ENCODE results near the gene GOLGB1. TPM values are rescaled to one million over a fixed set of nuclear protein-coding genes. Genes with fewer than 3 reads are reported as not detected.
"Not testable (repeated sequence)": the region's sequence is repeated elsewhere in the genome, so short reads cannot be mapped to it uniquely, and the experiment has no call there.

Gene GOLGB1, protein sequence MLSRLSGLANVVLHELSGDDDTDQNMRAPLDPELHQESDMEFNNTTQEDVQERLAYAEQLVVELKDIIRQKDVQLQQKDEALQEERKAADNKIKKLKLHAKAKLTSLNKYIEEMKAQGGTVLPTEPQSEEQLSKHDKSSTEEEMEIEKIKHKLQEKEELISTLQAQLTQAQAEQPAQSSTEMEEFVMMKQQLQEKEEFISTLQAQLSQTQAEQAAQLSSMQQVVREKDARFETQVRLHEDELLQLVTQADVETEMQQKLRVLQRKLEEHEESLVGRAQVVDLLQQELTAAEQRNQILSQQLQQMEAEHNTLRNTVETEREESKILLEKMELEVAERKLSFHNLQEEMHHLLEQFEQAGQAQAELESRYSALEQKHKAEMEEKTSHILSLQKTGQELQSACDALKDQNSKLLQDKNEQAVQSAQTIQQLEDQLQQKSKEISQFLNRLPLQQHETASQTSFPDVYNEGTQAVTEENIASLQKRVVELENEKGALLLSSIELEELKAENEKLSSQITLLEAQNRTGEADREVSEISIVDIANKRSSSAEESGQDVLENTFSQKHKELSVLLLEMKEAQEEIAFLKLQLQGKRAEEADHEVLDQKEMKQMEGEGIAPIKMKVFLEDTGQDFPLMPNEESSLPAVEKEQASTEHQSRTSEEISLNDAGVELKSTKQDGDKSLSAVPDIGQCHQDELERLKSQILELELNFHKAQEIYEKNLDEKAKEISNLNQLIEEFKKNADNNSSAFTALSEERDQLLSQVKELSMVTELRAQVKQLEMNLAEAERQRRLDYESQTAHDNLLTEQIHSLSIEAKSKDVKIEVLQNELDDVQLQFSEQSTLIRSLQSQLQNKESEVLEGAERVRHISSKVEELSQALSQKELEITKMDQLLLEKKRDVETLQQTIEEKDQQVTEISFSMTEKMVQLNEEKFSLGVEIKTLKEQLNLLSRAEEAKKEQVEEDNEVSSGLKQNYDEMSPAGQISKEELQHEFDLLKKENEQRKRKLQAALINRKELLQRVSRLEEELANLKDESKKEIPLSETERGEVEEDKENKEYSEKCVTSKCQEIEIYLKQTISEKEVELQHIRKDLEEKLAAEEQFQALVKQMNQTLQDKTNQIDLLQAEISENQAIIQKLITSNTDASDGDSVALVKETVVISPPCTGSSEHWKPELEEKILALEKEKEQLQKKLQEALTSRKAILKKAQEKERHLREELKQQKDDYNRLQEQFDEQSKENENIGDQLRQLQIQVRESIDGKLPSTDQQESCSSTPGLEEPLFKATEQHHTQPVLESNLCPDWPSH (N-terminal part only)
- total RNA-seq: 35.0 and 50.5 TPM in 2 replicates

DNA sequence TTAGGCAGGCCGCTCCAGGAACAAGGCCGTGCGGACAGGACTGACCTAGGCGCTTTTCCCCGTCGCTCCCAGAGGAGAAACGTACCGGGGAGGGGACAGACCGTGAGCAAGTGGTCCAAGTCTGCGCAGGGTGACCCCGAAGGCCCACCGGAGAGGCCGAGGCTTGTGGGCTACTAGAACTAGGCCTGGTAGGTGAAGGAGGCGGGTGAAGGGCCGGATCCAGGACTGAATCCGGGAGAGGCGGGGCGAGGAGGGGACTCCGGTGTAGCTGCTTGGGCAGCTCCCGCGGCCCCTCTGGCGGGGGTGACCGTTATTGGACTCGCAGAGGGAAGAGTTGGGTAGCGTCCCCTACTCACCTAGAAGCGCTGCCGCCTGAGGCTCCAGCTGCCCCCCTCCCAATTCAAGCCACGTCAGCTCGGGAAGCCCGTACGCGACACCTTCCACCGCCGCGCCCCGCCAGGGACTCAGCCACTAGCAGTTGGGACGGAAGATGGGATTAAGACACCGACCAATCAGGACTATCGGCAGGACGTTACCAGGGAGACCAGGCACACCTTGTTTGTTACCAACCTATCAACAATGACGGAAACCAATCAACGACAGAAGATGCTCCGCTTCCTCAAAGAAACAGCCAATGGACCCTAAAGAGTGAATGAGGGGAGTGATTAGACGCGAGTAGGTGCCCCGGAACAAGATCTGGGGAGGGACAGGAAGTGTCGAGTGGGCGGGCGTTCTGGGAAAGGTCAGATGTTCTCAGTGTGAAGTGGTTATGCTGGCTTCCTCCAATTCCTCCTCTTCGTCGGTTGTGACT is at the start of gene GOLGB1:
TSS of gene GOLGB1 (minus strand) at position 466 of the 811 bp plus-strand sequence. CDS start 18,770 bp downstream, outside the sequence.
- DNase-seq (ENCODE audit: extremely low read depth, low read depth, low spot score): peak; percentile 99

DNA sequence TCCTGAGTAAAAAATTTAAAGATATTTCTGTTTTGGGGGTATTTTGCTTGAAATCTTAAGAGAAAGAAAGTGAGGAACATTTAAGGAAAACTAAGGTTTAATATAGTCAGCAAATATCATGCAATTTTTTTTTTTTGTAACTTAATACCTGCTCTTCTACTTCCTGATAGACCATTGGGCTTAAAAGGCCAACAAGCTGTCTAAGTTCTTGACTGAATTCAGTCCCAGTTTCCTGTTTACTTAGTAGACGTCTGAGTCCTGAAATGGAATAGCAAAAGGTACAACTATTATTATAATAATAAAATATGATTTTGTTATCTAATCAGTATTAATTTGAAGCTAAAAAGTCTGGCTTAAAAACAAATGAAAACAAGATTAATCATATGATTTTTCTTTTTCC is 47.4 kb upstream of the GOLGB1 start:
- no peak for DNase-seq (ENCODE audit: extremely low read depth, low read depth, low spot score)

DNA sequence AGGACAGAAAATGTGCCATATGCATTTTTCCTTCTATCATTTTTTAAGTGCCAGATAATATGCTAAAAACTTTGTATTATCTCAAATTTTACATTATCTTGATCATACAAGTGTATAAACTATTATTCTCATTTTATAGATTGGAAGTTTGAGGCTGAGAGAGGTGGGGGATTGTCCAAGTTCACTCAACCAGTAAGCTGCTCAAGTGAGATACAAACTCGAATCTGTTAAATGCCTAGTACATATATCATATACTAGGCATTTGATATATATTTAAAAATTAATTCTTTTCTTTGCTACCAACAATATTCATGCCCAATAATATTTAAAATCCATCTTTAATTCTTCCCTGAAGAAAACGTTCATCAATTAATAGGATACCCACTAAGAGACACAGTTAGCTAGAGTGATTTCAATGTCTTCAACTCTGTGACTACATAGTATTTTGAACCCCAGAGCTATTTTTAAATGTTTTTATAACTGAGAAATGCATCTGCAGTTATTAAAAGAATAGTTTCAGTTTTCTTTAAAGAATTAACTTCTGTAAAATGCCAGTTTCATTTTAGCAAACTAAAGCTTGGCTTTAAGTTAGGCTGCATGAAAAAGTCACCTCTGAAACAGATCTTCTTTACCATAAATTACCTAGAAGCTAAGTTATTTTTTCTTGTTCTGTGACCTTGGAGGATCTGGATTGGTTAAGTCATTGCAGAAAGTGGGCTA is 44.9 kb upstream of the GOLGB1 start:
- no peak for DNase-seq (ENCODE audit: extremely low read depth, low read depth, low spot score)

DNA sequence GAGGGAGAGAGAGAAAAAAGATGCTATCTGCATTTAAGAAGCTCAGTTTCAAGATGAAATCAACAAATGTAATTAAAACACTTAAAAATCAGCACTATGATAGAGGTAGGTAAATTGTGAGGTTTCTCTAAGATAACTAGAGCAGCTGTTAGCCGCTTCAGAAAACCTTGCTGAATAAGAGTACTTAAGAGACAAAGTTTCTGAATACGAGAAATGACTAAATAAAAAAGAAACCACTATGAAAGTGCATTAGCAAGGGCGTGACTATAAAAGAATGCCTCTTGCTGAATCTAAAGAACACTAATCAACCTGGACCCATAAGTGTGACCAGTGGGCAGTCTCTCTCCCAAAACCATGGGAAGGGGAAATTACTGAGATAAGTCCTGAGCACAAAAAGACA is 43.5 kb upstream of the GOLGB1 start:
- no peak for DNase-seq (ENCODE audit: extremely low read depth, low read depth, low spot score)

DNA sequence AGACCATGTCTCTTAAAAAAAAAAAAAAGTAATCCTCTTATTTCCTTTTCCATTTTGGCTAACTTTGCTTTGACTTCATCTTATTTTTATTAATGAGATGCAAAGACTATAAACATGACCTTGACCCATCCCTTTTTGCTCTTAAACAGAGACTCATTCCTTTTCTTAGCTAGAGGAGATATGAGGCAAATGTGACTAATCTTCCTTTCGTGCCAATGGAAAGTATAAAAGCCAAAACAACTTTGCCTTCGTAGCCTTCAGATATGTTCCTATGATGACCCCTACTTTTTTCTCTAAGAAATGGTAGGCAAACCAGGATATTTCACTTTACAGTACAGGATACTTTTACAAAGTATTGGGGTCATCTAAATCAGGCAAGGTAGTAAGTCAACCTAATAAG is 36.9 kb upstream of the GOLGB1 start:
- no peak for DNase-seq (ENCODE audit: extremely low read depth, low read depth, low spot score)

DNA sequence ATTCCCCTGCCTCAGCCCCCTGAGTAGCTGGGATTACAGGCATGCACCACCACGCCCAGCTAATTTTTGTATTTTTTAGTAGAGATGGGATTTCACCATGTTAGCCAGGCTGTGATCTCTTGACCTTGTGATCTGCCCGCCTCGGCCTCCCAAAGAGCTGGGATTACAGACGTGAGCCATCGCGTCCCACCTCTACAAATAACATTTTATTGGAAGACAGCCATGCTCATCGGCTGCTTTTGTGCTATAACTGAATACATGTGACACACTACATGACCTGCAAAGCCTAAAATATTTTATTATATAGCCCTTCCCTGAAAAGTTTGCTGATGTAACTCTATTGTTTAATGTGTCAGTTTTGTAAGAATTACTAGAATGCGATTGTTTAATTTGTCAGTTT is 33.2 kb upstream of the GOLGB1 start:
- not testable (repeated sequence) for DNase-seq (ENCODE audit: extremely low read depth, low read depth, low spot score)

DNA sequence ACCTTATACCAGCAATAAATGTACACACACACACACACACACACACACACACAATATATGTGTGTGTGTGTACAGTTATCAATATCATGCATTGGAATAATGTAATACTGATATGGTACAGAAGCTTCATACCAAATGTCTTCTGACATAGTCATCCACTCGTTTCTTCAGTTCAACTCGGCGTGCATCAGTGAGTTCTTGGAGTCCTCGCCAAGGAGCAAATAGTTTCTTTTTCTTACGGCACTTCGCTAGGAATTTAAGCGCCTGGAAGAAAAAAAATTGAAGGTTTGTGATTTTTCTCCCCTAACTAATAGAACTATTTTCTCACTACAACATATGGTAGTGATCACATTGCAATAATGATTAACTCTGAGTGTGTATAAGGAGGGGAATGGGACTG is 32.1 kb upstream of the GOLGB1 start:
- no peak for DNase-seq (ENCODE audit: extremely low read depth, low read depth, low spot score)

DNA sequence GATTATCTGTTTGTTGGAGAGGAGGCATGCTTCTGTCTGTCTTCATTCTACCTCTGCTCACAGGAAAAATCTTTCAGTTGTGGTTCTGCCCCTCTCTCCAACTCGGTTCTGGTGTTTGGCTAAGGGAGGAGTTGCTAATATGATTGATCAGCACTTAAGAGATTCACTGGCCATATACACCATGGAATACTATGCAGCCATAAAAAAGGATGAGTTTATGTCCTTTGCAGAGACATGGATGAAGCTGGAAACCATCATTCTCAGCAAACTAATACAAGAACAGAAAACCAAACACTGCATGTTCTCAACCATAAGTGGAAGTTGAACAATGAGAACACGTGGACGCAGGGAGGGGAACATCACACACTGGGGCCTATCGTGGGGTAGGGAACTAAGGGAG is 25.6 kb upstream of the GOLGB1 start:
- DNase-seq (ENCODE audit: extremely low read depth, low read depth, low spot score): not testable (repeated sequence)

DNA sequence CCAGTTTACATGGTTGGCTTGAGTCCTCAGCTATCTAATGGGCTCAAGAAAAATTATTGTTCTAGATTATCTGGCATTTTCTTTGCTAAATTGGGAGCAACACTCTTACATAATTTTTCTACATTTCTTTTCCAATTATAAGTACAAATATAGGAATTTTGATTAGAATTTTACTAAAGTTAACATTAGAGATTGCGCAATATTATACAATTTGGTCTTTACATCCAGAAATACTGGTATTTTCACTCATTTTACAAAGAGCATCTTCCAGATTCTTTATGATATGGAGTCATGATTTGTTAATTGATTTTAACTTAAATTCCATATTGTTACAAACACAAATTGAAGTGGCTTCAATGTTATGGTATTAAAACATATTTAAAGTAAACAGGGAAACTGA is 19.7 kb upstream of the GOLGB1 start:
- no peak for DNase-seq (ENCODE audit: extremely low read depth, low read depth, low spot score)

DNA sequence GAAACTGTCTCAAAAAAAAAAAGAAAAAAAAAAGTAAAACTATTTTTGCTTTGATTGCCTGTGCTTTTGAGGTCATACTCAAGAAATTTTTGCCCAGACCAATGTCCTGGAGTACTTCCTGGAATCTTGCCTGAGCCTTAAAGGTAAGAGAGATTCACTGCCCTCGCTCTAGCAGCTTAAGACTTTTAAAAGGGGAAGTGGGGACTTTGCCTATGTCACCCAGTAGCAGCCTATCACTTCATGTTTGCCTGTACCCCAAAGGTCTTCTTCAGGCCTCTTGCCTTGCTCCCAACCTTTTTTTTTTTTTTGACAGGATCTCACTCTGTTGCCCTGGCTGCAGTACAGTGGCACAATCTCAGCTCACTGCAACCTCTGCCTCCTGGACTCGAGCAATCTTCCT is 18.9 kb upstream of the GOLGB1 start:
- DNase-seq (ENCODE audit: extremely low read depth, low read depth, low spot score): no peak

DNA sequence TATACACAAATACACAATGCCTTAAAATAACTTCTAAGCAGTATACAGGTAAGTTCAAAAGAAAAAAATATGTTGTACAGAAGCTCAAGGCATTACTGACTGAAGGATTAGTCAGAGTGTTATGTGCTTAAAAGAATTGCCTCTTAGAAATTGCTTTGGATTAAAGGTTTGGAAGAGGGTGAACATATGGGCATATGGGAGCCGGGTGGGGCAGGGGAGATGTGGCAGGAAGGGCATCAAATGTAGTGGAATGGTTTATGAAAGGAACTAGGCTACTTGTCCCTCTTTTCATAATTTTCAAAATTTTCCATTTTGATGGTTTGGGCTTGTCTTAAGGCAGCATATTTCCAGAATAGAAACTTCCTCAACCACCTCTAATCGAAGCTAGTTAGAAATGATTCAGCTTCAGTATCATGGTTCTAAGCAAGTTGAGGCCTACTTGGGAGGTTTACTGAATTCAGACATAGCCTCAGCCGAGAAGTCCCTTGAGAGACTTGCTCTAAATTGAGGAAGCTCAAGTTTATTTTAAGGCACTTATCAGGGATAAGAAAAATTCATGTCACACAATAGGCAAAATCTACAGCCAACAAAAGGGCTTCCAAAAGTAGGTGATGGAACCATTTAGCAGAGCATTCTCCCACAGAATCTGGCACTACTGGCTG is 10.1 kb upstream of the GOLGB1 start:
- DNase-seq (ENCODE audit: extremely low read depth, low read depth, low spot score): no peak

DNA sequence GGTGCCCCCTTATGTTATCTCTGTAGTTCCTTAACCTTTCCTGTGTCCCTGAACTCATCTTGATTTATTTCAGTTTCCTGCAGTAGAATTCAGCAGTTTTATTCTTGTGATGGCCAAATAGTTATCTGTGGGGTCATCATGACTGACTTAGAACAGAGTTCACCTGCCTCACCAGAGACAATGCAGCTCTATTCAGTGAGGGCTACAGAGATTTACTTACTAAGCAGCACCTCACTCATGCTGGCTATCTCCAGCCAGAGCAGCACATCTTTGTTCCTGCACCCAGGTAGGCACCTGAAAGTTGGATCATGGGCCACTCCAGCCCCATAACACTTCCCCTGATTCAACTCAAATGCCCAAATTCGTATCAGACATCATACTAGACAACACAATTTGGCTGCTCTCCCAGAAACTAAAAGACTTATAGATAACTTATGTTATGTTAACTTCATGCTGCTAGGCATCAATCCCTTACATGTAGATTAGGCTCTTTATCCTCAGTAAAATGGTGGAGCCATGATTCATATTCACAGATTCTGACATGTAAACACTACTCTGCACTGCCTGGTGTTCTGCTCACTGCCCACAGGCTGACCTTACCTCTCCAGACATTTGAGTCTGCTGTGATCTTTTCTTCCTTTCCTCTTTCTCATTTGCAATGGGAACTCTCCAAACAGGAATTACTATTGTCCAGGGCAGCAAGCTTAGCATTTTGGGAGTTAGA is 9.3 kb upstream of the GOLGB1 start:
- DNase-seq (ENCODE audit: extremely low read depth, low read depth, low spot score): no peak

DNA sequence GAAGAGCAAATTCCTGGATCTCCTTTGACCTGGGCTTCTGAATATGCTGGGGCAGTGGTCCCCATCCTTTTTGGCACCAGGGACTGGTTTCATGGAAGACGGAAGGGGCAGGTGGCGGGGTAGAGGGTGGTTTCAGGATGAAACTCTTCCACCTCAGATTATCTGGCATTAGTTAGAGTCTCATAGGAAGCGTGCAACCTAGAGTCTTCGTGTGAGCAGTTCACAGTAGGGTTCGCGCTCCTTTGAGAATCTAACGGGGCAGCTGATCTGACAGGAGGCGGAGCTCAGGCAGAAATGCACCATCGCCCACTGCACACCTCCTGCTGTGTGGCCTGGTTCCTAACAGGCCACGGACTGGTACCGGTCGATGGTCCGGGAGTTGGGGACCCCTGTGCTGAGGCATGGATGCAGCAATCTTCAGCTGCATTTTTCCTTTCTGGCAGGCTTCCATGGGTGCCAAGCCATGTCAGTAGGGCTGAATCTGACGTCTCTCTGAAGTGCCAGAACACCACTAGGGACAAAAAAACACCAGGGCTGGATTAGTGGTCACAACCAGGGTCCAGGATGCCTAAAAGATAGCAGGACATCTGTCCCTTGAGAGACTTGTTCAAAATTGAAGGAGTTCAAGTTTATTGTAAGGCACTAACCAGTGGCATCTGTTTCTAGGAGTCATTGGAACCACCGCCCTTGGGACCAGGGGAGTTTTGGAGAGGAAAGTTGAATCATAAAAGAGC is 8.4 kb upstream of the GOLGB1 start:
- DNase-seq (ENCODE audit: extremely low read depth, low read depth, low spot score): no peak

DNA sequence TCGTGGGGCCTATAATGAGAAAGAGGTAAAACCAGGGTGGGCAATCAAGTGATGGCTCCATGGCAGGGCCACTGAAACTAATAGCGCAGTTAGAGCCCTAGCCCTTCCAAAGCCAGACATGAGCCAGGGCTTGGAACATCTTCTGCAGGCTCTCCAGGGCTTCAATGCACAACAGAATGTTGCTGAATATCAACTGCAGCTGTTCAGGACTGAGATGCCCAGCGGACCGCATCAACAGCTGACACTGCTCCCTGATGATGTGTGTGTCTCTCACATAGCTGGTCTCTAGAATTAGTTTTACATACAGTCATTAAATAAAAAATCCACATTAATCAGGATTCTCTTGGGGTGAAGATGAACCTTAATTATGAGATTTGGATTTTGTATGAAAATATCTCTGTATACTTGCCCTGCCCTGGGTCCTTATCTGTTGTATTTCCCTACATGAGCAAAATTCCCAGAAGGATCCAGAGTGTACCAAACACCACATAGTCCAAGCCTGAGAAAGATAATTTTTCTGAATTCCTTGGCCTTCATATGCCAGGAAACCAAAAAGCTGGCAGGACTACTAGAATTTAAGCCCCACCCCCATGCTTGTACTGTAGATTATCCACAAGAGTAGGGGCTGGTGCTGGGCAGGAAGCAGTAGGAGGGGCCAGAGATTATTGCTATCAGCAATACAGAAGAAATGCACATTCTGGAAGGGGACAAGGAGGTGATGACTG is 7.7 kb upstream of the GOLGB1 start:
- DNase-seq (ENCODE audit: extremely low read depth, low read depth, low spot score): no peak

DNA sequence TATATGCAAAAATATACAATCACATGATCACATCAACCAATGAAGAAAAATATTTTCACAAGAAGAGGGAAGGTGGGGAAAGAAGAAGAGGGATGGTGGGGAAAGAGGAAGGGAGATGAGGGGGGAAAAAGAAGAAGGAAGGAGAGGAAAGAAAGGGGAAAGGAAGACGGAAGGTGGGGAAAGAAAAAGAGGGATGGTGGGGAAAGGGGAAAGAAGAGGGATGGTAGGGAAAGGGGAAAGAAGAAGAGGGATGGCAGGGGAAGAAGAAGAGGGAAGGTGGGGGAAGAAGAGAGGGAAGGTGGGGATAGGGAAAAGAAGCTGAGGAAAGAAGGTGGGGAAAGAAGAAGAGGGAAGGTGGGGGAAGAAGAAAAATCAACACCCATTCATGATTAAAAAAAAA is 3.2 kb upstream of the GOLGB1 start:
- DNase-seq (ENCODE audit: extremely low read depth, low read depth, low spot score): no peak

DNA sequence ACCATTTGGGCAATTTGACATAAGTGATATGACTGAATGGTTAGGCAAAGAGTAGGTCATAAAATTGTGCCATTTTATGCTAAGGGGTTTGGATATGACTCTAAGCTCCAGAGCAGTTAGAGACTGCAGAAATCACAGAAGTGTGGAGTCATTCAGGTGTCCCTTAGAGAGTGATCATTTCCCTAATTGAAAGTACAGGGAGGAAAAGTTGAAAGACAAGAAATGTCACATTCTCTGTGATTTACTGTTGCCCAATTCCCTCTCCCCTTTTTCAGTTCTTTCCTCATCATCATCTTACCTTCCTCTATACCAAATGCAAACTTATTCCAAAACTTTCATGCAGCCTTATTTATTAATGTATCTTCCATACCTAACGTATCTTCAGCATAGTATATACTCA is 2.7 kb upstream of the GOLGB1 start:
- no peak for DNase-seq (ENCODE audit: extremely low read depth, low read depth, low spot score)

DNA sequence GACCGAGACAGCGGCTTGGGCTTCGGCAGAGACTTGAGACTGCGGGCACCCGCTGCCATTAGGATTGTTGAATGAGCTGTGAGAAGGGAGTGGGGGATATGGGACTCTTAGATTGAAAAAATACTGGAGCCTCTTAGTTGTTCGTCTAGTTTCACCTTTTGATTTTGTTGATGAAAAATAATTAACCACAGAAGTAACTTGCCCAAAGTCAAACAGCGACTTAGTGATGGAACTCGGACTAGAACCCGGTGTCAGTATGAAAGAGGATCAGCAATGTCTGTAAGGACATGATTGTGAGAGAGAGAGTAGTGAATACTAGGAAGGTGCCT is 510 bp upstream of the GOLGB1 start:
- DNase-seq (ENCODE audit: extremely low read depth, low read depth, low spot score): no peak

Measured in glomerular endothelial cell (primary cell).